Mesodermal cell (in vitro differentiated cells): ENCODE measurements around the gene KLHL25.

Source experiments
- H3K27ac ChIP-seq: 2 replicates; pipeline ENCODE4 v1.7.0; 2013; ENCODE audit warnings: mild to moderate bottlenecking, low read depth, low read length, moderate library complexity; ENCODE audit not compliant: severe bottlenecking
- H3K36me3 ChIP-seq: 2 replicates; pipeline ENCODE4 v1.7.1; 2013; ENCODE audit warnings: mild to moderate bottlenecking, low read length, moderate library complexity; ENCODE audit not compliant: control insufficient read depth, insufficient read depth
- H3K4me1 ChIP-seq: one replicate; pipeline ENCODE4 v1.7.1; 2013; ENCODE audit warnings: mild to moderate bottlenecking, low read length; ENCODE audit not compliant: insufficient read depth, control insufficient read depth, poor library complexity, severe bottlenecking
- H3K4me3 ChIP-seq: 2 replicates; pipeline ENCODE4 v1.7.0; 2013; ENCODE audit warnings: low read length, control low read depth, mild to moderate bottlenecking; ENCODE audit not compliant: insufficient read depth, poor library complexity, severe bottlenecking; ENCODE audit errors: extremely low read depth
- H3K9me3 ChIP-seq: 2 replicates; pipeline ENCODE4 v1.7.1; 2013; ENCODE audit warnings: mild to moderate bottlenecking, low read length, moderate library complexity; ENCODE audit not compliant: control insufficient read depth
- WGBS, 2 experiments: methylation state at CpG; one replicate each; pipeline ENCODE4 v1.1.5; 2013; ENCODE audit warnings: missing lambda C conversion rate in 2 of 2; ENCODE audit not compliant: insufficient coverage in 2 of 2; 5-methylcytosine and 5-hydroxymethylcytosine counted together

The KLHL25 gene

DNA sequence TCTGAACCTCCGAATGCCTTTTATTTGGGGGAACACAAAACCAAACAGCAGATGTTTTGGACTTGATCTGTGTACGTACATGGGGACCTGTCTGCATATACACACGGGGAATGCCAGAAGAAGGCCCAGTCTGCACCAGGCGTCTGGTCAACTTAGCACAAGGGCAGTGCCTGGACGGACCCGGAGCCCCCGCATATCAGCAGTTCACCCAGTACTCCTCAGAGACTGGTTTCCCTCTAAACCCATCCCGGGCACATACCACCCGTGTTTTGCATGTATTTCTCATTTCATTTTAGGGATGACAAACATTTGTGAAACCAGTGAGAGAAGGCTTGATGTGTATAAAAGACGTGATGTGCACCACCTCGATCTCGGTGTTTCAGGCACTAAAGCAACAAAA lies 49.7 kb downstream of the KLHL25 start:
- H3K27ac ChIP-seq: no peak overlapping the region
- no peaks in the 10 kb centered on the region for H3K4me1 ChIP-seq
- H3K36me3 ChIP-seq: peaks cover 80% of the 10 kb centered on the region
- no peak overlapping the region for H3K4me3 ChIP-seq
- WGBS, 2 experiments: 96% methylated on average over 6 to 9 of the region's 12 CpGs
- no peaks in the 10 kb centered on the region for H3K9me3 ChIP-seq

DNA sequence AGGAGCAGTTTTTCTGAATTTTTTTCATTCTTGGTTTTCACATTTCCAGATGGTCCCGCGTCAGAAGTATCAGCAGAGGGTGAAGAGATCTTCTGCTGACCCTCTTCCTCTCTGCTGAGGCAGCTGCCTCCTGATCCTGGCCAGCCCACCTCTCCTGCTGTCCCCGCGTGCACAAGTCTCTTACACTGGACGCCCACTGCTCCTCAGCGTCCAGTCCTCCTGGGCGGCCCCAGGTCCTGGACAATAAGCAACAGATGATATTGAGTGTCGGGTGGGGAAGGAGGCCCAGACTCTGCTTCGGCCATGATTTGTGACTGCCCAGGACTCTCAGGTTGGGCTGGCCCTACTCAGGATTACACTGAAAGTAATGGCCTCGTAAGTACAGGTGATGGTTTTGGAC lies 50.1 kb downstream of the KLHL25 start:
- no peaks in the 10 kb centered on the region for H3K9me3 ChIP-seq
- 94 to 98% methylated on average over 9 to 10 of the region's 10 CpGs for WGBS, 2 experiments
- H3K27ac ChIP-seq: no peak overlapping the region
- H3K36me3 ChIP-seq: peaks cover 83% of the 10 kb centered on the region
- H3K4me3 ChIP-seq: no peak overlapping the region
- H3K4me1 ChIP-seq: no peaks in the 10 kb centered on the region

DNA sequence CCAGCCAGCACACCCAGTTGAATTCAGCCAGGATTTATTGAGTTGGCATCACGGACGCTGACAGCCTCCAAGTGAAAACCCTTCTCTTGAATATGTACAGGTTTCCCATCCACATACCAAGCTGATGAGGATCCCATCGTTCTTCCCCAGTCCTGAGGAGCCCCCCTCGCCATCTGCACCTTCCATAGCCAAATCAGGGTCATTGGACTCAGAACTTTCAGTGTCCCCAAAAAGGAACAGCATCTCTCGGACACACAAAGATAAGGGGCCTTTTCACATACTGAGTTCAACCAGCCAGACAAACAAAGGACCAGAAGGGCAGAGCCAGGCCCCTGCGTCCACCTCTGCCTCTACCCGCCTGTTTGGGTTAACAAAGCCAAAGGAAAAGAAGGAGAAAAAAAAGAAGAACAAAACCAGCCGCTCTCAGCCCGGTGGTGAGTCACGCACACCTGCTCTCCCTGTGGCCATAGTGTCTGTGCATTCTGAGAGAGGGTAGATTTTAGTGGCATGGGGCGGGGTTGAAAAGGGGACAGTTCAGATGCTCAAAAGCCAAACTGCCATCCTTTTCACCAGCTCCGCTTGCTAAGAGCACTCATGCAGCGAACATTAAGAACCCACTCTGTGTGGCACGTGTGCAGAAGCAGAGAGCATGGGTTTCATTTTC lies 51.2 kb downstream of the KLHL25 start:
- Histone ChIP-seq H3K4me1 (no peaks in the 10 kb centered on the region), H3K4me3 (no peak overlapping the region), H3K36me3 (peaks cover 82% of the 10 kb centered on the region), H3K9me3 (no peaks in the 10 kb centered on the region), H3K27ac (no peak overlapping the region)
- WGBS, 2 experiments: 90 to 91% methylated on average over 11 to 13 of the region's 14 CpGs

DNA sequence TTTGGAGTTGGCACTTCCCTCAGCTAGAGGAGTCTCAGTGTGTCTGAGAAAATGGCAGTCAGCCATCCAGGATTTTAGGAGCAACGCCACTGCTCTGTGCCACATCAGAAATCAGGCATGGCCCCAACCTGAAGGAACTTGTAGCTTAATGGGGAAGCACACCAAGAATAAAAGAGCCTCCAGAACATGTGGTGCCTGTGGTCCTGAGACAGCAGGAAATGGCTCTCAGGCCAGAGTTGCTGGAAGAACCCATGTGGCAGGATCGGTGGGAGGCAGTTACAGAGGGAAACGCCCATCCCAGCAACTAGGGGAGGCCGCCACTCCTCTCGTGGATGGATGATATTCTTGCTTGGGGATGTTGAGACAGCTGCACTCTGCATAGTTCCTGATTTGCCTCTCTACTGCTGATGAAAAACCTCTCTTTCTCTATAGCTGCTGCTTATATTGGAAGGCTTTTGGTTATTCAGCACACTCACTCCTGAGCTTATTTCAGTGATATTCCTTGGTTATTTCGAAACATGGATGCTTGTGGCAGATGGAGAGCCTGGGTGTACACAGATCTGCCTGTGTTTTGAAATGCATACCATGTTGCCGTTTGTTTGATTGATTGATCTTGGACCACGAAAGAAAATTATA lies 52.4 kb downstream of the KLHL25 start:
- Histone ChIP-seq H3K27ac (no peak overlapping the region), H3K36me3 (peaks cover 77% of the 10 kb centered on the region)

DNA sequence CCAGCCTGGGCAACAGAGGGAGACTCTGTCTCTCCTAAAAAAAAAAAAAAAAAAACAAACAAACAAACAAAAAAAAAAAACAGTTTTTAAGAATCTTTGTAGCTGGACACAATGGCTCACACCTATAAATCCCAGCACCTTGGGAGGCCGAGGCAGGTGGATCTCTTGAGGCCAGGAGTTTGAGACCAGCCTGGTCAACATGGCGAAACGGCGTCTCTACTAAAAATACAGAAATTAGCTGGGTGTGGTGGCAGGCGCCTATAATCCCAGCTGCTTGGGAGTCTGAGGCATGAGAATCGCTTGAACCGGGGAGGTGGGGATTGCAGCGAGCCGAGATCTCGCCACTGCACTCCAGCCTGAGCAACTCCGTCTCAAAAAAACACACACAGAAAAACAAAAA lies 53.1 kb downstream of the KLHL25 start:
- H3K36me3 ChIP-seq: peaks cover 77% of the 10 kb centered on the region
- 94 to 95% methylated on average over 9 to 11 of the region's 11 CpGs for WGBS, 2 experiments
- no peaks in the 10 kb centered on the region for H3K4me1 ChIP-seq
- no peak overlapping the region for H3K27ac ChIP-seq
- H3K4me3 ChIP-seq: no peak overlapping the region
- no peaks in the 10 kb centered on the region for H3K9me3 ChIP-seq

More for the DNA sequence above, 52.4 kb downstream of the KLHL25 start:
- no peaks in the 10 kb centered on the region for H3K4me1 ChIP-seq
- no peaks in the 10 kb centered on the region for H3K9me3 ChIP-seq
- no peak overlapping the region for H3K4me3 ChIP-seq
- WGBS, 2 experiments: 89 to 93% methylated on average over 4 to 7 of the region's 8 CpGs

DNA sequence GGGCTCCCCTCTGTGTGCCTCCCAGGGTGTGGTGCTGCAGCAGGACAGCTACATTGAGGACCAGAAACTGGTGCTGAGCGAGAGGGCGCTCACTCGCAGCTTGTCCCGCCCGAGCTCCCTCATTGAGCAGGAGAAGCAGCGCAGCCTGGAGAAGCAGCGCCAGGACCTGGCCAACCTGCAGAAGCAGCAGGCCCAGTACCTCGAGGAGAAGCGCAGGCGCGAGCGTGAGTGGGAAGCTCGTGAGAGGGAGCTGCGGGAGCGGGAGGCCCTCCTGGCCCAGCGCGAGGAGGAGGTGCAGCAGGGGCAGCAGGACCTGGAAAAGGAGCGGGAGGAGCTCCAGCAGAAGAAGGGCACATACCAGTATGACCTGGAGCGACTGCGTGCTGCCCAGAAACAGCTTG lies 53.7 kb downstream of the KLHL25 start:
- WGBS, 2 experiments: 94% methylated on average over 20 of the region's 20 CpGs
- H3K9me3 ChIP-seq: no peaks in the 10 kb centered on the region
- H3K27ac ChIP-seq: no peak overlapping the region
- H3K4me1 ChIP-seq: no peaks in the 10 kb centered on the region
- no peak overlapping the region for H3K4me3 ChIP-seq
- H3K36me3 ChIP-seq: peaks cover 77% of the 10 kb centered on the region

DNA sequence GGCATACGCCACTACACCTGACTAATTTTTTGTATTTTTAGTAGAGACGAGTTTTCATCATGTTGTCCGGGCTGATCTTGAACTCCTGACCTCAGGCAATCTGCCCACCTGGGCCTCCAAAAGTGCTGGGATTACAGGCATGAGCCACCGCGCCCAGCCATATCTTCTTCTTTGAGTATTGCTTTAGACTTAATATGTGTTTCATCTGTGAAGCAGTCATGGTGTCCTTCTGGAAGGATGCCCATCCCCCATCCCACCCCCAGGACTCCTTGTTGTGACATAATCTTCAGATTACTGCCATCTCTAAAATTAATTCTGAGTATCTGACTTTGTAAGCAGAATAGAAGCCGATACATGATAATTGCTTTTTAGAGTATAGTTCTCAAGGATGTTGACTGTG lies 57.7 kb downstream of the KLHL25 start:
- Histone ChIP-seq H3K4me3 (no peak overlapping the region), H3K27ac (no peak overlapping the region), H3K9me3 (peaks cover 8% of the 10 kb centered on the region), H3K36me3 (peaks cover 76% of the 10 kb centered on the region), H3K4me1 (no peaks in the 10 kb centered on the region)
- WGBS, 2 experiments: 96 to 97% methylated on average over 3 to 4 of the region's 6 CpGs

DNA sequence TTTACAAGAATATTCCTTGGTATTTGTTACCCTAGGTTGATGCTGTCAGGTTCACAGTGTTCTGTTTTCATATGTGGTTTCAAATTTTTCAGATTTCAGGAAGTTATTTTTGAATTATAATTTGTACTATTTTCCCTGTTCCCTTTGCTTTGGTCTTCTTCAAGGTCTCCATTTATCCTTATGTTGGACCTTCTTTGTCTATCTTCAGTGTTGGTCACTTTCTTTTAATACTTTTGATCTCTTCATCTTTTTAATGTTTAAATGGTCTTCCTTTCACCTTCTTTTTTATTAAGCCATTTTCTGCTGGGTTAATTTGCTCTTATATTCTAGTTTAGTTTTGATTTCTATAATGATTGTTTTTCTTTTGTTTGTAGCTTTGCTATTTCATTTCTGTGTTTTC lies 61.3 kb downstream of the KLHL25 start:
- peaks cover 8% of the 10 kb centered on the region for H3K9me3 ChIP-seq
- H3K27ac ChIP-seq: no peak overlapping the region
- peaks cover 6% of the 10 kb centered on the region for H3K4me1 ChIP-seq
- no peak overlapping the region for H3K4me3 ChIP-seq
- H3K36me3 ChIP-seq: peaks cover 83% of the 10 kb centered on the region

DNA sequence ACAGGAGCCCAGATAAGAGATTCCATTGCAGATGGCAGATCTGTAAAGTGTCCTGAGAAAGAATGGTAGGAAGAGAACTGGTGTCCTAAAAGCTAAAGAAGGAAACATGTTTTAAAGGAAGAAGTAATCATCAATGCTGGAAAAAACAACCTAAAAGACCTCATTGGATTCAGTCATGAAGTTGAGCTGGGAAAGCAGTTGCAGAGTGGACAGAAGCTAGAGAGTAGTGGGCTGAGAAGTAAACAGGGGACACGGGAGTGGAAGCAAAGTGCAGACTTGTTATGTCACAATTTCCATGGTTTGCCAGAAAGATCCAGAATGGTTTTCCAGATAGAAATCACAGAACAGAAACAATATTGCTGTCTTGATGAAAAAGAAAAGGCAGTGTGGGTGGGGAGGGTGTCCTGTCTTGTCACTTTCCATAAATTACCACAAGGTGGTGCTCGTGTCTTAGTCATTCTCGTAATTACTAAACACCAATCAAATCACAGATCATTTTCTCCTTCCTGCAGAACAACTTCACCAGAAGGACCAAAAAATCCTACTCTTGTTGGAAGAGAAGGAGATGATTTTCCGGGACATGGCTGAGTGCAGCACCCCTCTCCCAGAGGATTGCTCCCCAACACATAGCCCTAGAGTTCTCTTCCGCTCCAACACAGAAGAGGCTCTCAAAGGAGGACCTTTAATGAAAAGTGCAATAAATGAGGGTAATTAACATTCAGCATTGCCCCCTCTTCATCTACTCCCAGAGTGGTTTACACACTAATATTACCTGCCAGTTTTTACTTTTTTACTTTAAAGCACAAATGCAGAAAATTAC lies 64.5 kb downstream of the KLHL25 start:
- Histone ChIP-seq H3K27ac (peak overlapping the region; percentile 57), H3K4me1 (peaks cover 6% of the 10 kb centered on the region), H3K36me3 (peaks cover 86% of the 10 kb centered on the region), H3K9me3 (peaks cover 8% of the 10 kb centered on the region), H3K4me3 (no peak overlapping the region)
- WGBS, 2 experiments: 0 to 14% methylated on average over 1 of the region's 5 CpGs

DNA sequence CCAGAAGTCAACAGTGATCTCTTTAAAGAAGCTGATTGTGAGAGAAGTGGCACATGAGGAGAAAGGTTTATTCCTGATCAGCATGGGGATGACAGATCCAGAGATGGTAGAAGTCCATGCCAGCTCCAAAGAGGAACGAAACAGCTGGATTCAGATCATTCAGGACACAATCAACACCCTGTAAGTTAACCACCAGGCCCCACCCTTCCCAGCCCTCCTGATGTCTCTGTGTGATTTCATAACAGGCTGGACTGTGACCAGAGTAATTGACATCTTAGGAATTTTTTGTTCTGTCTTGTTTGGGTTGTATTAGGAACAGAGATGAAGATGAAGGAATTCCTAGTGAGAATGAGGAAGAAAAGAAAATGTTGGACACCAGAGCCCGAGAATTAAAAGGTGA lies 67.7 kb downstream of the KLHL25 start:
- no peaks in the 10 kb centered on the region for H3K9me3 ChIP-seq
- no peak overlapping the region for H3K27ac ChIP-seq
- H3K4me1 ChIP-seq: peaks cover 6% of the 10 kb centered on the region
- no peak overlapping the region for H3K4me3 ChIP-seq
- 100% methylated on average over 1 to 2 of the region's 2 CpGs for WGBS, 2 experiments
- peaks cover 89% of the 10 kb centered on the region for H3K36me3 ChIP-seq

DNA sequence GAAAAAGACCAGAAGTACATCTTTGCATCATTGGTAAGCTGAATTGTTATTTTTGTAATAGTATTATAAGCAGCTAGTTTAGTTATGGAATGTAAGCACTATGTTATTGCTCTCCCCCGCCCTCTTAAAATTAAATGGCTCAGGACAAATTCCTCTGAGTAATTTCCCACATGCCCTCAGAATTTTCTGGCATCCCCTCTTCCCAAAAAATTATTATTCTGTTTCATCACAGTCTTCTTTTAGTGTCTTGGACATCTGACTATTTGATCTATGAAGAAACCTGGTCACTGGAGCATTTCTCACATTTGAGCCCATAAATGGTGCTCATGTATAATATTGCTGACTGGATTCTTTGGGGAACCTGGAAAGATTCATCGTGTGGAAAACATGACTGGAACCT lies 68.3 kb downstream of the KLHL25 start:
- WGBS, 2 experiments: no CpG with 5 or more reads among the region's 2 CpGs
- H3K4me3 ChIP-seq: no peak overlapping the region
- H3K36me3 ChIP-seq: peaks cover 89% of the 10 kb centered on the region
- H3K27ac ChIP-seq: no peak overlapping the region
- H3K9me3 ChIP-seq: no peaks in the 10 kb centered on the region
- H3K4me1 ChIP-seq: peaks cover 6% of the 10 kb centered on the region
